Limb (tissue), 2 donors: ENCODE data around the gene PLPP4.

Experiments used
- DNase-seq, 2 donors: peaks; one replicate each; pipeline ENCODE4 v3.0.0-alpha.2; 2016; ENCODE audit errors: extremely low spot score in 2 of 2

The PLPP4 gene

GRCh38 chr10:120456626-120457430 lies at the start of gene PLPP4:
Gene PLPP4, plus strand, starts transcription at chr10:120457227. Its CDS starts 79 bp downstream, at chr10:120457306.
- DNase-seq, result peak; percentile 28 to 81

GRCh38 chr10:120409816-120410215 lies 47.2 kb upstream of the PLPP4 start:
- no peak for DNase-seq

GRCh38 chr10:120414946-120415345 lies 42.1 kb upstream of the PLPP4 start:
- DNase-seq, result no peak

GRCh38 chr10:120415709-120416330 lies 41.2 kb upstream of the PLPP4 start:
- no peak for DNase-seq

GRCh38 chr10:120420421-120420820 lies 36.6 kb upstream of the PLPP4 start:
- DNase-seq, result no peak

GRCh38 chr10:120421250-120421649 lies 35.8 kb upstream of the PLPP4 start:
- no peak for DNase-seq

- no peak for DNase-seq
Observed at GRCh38 chr10:120422457-120422856, 34.6 kb upstream of the PLPP4 start.

- DNase-seq, result peak; percentile 38 to 44
Observed at GRCh38 chr10:120423431-120424197, 33.4 kb upstream of the PLPP4 start.

GRCh38 chr10:120424198-120424464 lies 32.9 kb upstream of the PLPP4 start:
- DNase-seq, result no peak

GRCh38 chr10:120426306-120426705 lies 30.7 kb upstream of the PLPP4 start:
- DNase-seq, result no peak

- DNase-seq, result peak in 1 of 2 donors; percentile 6
Observed at GRCh38 chr10:120428754-120429153, 28.3 kb upstream of the PLPP4 start.

GRCh38 chr10:120429395-120429794 lies 27.6 kb upstream of the PLPP4 start:
- DNase-seq, result no peak

GRCh38 chr10:120431251-120431651 lies 25.8 kb upstream of the PLPP4 start:
- DNase-seq, result peak in 1 of 2 donors; percentile 18

- DNase-seq, result no peak
Observed at GRCh38 chr10:120432209-120432608, 24.8 kb upstream of the PLPP4 start.

GRCh38 chr10:120433141-120433540 lies 23.9 kb upstream of the PLPP4 start:
- DNase-seq, result no peak

- no peak for DNase-seq
Observed at GRCh38 chr10:120436439-120437112, 20.5 kb upstream of the PLPP4 start.

GRCh38 chr10:120437541-120437940 lies 19.5 kb upstream of the PLPP4 start:
- no peak for DNase-seq

- DNase-seq, result peak in 1 of 2 donors; percentile 8
Observed at GRCh38 chr10:120451968-120452367, 5.1 kb upstream of the PLPP4 start.

- no peak for DNase-seq
Observed at GRCh38 chr10:120453319-120453718, 3.7 kb upstream of the PLPP4 start.

GRCh38 chr10:120453886-120454285 lies 3.1 kb upstream of the PLPP4 start:
- DNase-seq, result no peak

- no peak for DNase-seq
Observed at GRCh38 chr10:120455004-120455403, 2.0 kb upstream of the PLPP4 start.

- DNase-seq, result no peak
Observed at GRCh38 chr10:120455606-120456005, 1.4 kb upstream of the PLPP4 start.
